HepG2 (cell line): ENCODE measurements around the gene GORASP2. TPM values are rescaled to one million over a fixed set of nuclear protein-coding genes. Genes with fewer than 3 reads are reported as not detected.

Experiments used
- BCL6 ChIP-seq: IDR thresholded peaks from 2 replicates; pipeline ENCODE4 v1.6.1; 2016; ENCODE audit warnings: missing genetic modification reagents, missing compliant biosample characterization
- CEBPB ChIP-seq: IDR thresholded peaks from 2 replicates; pipeline ENCODE4 v1.6.1; 2011; ENCODE audit warnings: low read depth, low read length, improper control_type of control experiment, borderline replicate concordance
- ELF4 ChIP-seq: sonication (generic); formaldehyde crosslinking; IDR thresholded peaks from 2 replicates; pipeline ENCODE4 v1.5.0; 2020; ENCODE audit warnings: missing genetic modification reagents, mild to moderate bottlenecking, moderate library complexity, borderline replicate concordance
- EZH2 ChIP-seq: conservative IDR thresholded peaks from 2 replicates; pipeline ENCODE4 v1.6.1; 2012; ENCODE audit warnings: mild to moderate bottlenecking, low read depth, low read length, moderate library complexity
- FOXA3 ChIP-seq: IDR thresholded peaks from 2 replicates; pipeline ENCODE4 v1.6.1; 2016; ENCODE audit warnings: missing genetic modification reagents, missing compliant biosample characterization
- HNF4G ChIP-seq, 2 experiments: sonication (generic) in 1 of 2; formaldehyde crosslinking in 1 of 2; IDR thresholded peaks; 2 replicates each; pipeline versions ENCODE4 v1.4.0 to v1.6.1; 2011 to 2020; ENCODE audit warnings: borderline replicate concordance in 2 of 2, low read depth in 2 of 2, mild to moderate bottlenecking in 2 of 2, low read length in 1 of 2, missing genetic modification reagents in 1 of 2, moderate library complexity in 1 of 2
- NBN ChIP-seq: fragments of 450-650 bp; conservative IDR thresholded peaks from 2 replicates; pipeline ENCODE4 v1.6.1; 2017
- NCOA1 ChIP-seq: sonication (generic); formaldehyde crosslinking; IDR thresholded peaks from 2 replicates; pipeline ENCODE4 v1.9.0; 2021; ENCODE audit warnings: missing genetic modification reagents
- SMC3 ChIP-seq: IDR thresholded peaks from 2 replicates; pipeline ENCODE4 v1.6.1; 2011; ENCODE audit warnings: low read length, improper control_type of control experiment
- U2AF1 ChIP-seq: fragments of 200-400 bp; formaldehyde crosslinking; optimal IDR thresholded peaks from 2 replicates; pipeline ENCODE3; 2017; ENCODE audit warnings: mild to moderate bottlenecking, low read depth, low read length
- ZHX2 ChIP-seq, 2 experiments: sonication (generic) in 1 of 2; formaldehyde crosslinking in 1 of 2; IDR thresholded peaks; 2 replicates each; pipeline versions ENCODE4 v1.6.1 to v1.9.0; 2014 to 2022; ENCODE audit warnings: antibody characterized with exemption in 1 of 2, borderline replicate concordance in 1 of 2, inconsistent platforms in 1 of 2, low read depth in 1 of 2, missing genetic modification reagents in 1 of 2
- ZNF160 ChIP-seq: sonication (generic); formaldehyde crosslinking; IDR thresholded peaks from 2 replicates; pipeline ENCODE4 v1.8.0; 2022; ENCODE audit warnings: mild to moderate bottlenecking, inconsistent platforms, missing genetic modification reagents
- ZNF230 ChIP-seq: sonication (generic); formaldehyde crosslinking; IDR thresholded peaks from 2 replicates; pipeline ENCODE4 v1.4.0; 2020; ENCODE audit warnings: mild to moderate bottlenecking, missing genetic modification reagents
- ZNF616 ChIP-seq: sonication (generic); formaldehyde crosslinking; IDR thresholded peaks from 2 replicates; pipeline ENCODE4 v1.5.0; 2020; ENCODE audit warnings: low read depth, mild to moderate bottlenecking, missing genetic modification reagents
- ZNF687 ChIP-seq: sonication (generic); formaldehyde crosslinking; IDR thresholded peaks from 2 replicates; pipeline ENCODE4 v1.5.1; 2020; ENCODE audit warnings: mild to moderate bottlenecking, missing genetic modification reagents, moderate library complexity
- polyA plus RNA-seq, 8 experiments: library from polyadenylated mRNA; depleted of rRNA in 3 of 8; stranded (reverse) in 7 of 8; unstranded in 1 of 8; fragments of >200 nt; fragmentation: Illumina TruSeq in 4 of 8; extraction: Trizol in 4 of 8; gene quantifications; 2 replicates each; pipeline versions ENCODE4 v1.2.1 to v1.2.3, GENCODE V29; 2011 to 2016; ENCODE audit warnings: low read depth in 4 of 8, missing spikeins in 1 of 8, mixed read lengths in 1 of 8; ENCODE audit not compliant: insufficient read depth in 1 of 8
- total RNA-seq, 5 experiments: library from RNA; depleted of rRNA; stranded (reverse); fragments of >200 nt; fragmentation: Illumina TruSeq; extraction: Trizol; gene quantifications; 2 replicates each; pipeline ENCODE4 v1.2.3, GENCODE V29; 2016; ENCODE audit warnings: low read depth in 1 of 5

GORASP2 gene
- total and polyA plus RNA-seq, 2 of the 13 experiments (the other 11 are each of a cell fraction or from before 2014, with no cell fraction given) = 103 to 239 TPM

- TF ChIP-seq NCOA1 (CRISPR knock-in tag) (0 out of 2 replicates have a peak, but pooled peaks have one; percentile 5), CEBPB (no peak), FOXA3 (CRISPR knock-in tag) (peak; percentile 39; the same call in 1 of the 2 replicates), ZHX2 (IDR thresholded peaks at IDR 0.05; ENCODE audit: low read depth) (no peak; the same call in 1 of the 2 replicates), ZHX2 (CRISPR knock-in tag; IDR thresholded peaks at IDR 0.05; ENCODE audit: borderline replicate concordance) (peak; percentile 90), NBN (no peak), HNF4G (IDR thresholded peaks at IDR 0.05; ENCODE audit: borderline replicate concordance, low read depth, low read length) (peak; percentile 80), HNF4G (CRISPR knock-in tag; IDR thresholded peaks at IDR 0.05; ENCODE audit: borderline replicate concordance, low read depth) (peak; percentile 95), ZNF687 (CRISPR knock-in tag) (peak; percentile 96), ELF4 (CRISPR knock-in tag) (no peak; the same call in 1 of the 2 replicates), ZNF616 (CRISPR knock-in tag) (no peak), BCL6 (peak; percentile 54), U2AF1 (peak; percentile 55), ZNF160 (peak; percentile 21; the same call in 1 of the 2 replicates), ZNF230 (CRISPR knock-in tag) (peak; percentile 94), SMC3 (peak; percentile 28; the same call in 1 of the 2 replicates), EZH2 (no peak)
Observed at GRCh38 chr2:170973492-170974303, 44.6 kb downstream of the GORASP2 start (continued).
